ENCODE measurements around the gene BUB3.

The BUB3 gene

GRCh38 chr10:123141791-123142700 lies 12.2 kb upstream of the BUB3 start:
- DNase-seq (ENCODE audit: low spot score) = no peak

DNA sequence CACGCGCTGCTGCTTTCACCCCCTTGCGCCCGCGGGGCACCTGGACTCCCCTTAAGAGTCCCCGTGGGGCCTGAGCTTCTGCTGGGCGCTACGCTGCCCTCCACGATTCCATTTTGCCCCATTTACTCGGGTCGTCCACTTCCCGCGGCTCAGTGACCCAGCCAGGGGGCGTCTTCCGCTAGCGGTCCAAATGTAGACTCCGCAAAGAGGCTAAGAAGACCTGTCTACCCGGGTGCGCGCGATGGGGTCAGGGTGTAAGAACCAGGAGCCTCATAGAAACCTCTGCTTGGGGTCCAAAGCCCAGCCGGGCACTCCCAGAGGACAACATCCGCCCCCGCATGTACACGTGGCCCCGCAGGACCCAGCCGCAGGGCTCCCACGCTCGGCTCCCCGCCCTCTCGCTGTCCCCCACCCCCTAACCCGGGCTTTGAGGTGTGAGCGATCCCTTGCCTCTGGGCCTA lies 11.5 kb upstream of the BUB3 start:
- DNase-seq (ENCODE audit: low spot score) = no peak

GRCh38 chr10:123143162-123143824 lies 10.9 kb upstream of the BUB3 start:
- DNase-seq (ENCODE audit: low spot score) = no peak

- DNase-seq (ENCODE audit: low spot score) = no peak
These were observed 10.4 kb upstream of the BUB3 start for GRCh38 chr10:123143825-123144168.

GRCh38 chr10:123144697-123145541 lies 9.3 kb upstream of the BUB3 start:
- no peak for DNase-seq (ENCODE audit: low spot score)

- DNase-seq (ENCODE audit: low spot score) = no peak
These were observed 8.6 kb upstream of the BUB3 start for GRCh38 chr10:123145542-123146012.

- DNase-seq (ENCODE audit: low spot score) = no peak
These were observed 7.9 kb upstream of the BUB3 start for GRCh38 chr10:123146013-123146893.

GRCh38 chr10:123146894-123147634 lies 7.1 kb upstream of the BUB3 start:
- DNase-seq (ENCODE audit: low spot score) = no peak

- DNase-seq (ENCODE audit: low spot score) = no peak
These were observed 6.4 kb upstream of the BUB3 start, which contains the start of gene HMX2 for GRCh38 chr10:123147635-123148413. HMX2 (plus strand) TSS chr10:123148136; CDS start chr10:123148379, 243 bp downstream.

DNA sequence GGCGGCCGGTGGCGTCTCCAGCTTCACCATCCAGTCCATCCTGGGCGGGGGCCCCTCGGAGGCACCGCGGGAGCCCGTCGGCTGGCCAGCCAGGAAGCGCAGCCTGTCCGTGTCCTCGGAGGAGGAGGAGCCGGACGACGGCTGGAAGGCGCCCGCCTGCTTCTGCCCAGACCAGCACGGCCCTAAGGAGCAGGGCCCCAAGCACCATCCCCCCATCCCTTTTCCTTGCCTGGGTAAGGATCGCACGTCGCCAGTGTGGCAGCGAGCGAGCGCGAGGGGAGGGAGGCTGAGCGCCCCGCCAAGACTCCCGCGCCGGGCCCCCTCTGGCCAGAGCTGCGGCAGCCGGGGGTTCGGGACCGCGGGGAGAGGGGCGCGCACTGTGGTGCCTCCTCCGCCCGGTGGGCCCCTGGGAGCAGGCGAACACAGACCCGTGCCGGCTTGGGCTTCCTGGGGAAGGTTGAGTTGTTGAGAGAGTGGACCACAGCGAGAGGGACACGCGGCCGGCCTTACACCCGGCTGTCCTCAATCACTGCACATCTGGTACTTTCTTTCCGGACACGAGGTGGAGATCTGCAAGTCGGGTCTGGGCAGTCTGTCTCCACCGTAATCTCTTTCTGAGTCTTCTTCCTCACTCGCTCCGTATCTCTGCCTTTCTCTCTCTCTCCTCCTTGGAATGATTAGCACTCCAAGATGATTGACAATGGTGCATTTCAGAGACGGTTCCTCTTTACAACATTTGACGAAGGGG lies 5.6 kb upstream of the BUB3 start:
- DNase-seq (ENCODE audit: low spot score) = no peak

DNA sequence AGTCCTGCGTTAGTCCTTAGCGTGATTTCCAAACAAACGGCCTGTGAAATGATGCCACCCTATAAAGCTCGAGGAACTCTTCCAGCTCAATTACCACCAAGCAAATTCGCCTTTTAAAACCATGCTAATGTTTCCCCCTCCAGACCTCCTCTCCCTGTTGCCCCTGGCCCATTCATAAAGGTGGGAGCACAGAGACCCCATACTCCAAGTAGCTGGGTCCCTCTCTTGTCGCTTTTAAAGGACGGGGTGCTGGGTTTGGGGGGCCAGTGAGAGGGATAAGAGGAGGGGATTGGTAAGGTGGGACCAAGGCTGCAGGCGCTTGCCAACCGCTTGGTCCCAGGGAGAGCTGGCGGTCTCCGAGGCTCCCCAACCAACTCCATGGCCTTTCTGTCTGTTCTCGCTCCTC lies 5.0 kb upstream of the BUB3 start:
- DNase-seq (ENCODE audit: low spot score) = no peak

- DNase-seq (ENCODE audit: low spot score) = no peak
These were observed 4.5 kb upstream of the BUB3 start for GRCh38 chr10:123149568-123150270.

GRCh38 chr10:123150271-123150985 lies 3.8 kb upstream of the BUB3 start:
- no peak for DNase-seq (ENCODE audit: low spot score)

GRCh38 chr10:123150986-123151736 lies 3.0 kb upstream of the BUB3 start:
- DNase-seq (ENCODE audit: low spot score) = no peak

DNA sequence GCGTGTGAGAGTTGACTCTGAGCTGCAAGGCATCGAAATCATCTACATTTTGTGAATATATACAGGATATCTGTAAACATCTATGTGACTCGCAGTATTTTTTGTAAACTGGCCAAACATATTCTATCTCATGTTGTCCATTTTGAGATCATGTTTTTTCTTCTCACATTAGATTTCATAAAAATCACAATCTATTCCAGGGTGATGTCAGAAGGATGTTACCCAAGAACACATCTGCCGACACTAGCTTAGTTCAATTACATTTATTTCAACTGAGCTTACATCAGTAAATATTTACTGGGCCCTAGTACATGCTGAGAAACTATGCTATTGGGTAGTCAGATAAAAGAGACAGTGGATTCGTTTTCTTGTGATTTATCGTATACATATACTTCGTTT lies 2.5 kb upstream of the BUB3 start:
- no peak for DNase-seq (ENCODE audit: low spot score)

DNA sequence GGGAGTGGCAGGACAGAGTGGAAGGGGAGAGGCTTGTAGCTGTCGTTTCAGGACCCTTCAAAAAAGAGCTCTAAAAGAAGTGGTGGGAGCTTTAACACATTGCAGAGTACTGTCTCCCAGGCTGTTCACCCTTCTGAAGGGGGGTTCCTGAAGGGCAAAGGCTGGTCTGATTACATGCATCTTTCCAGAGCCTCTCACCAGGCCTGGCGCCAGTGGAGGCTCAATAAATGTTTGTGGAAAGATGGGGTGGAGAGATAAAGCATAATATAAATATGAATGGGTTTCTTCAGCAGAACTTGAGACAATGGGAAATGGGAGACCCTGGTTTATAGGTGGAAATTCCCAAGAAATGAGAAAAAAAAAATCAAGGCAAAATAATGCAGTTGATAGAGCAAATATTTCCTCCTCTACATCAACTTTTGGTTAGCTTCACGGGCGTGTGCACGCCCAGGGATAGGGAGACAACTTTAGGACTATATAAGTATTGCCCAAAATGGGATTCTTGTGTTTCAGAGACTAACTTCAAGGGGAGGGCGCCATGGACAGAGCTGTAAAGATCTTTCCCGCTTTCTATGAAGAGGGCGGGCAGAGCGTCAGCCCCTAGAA lies 613 bp upstream of the BUB3 start:
- no peak for DNase-seq (ENCODE audit: low spot score)
